HG03565 (cell line): ENCODE data around the gene ADAMTS2.
"Not testable (repeated sequence)": the region's sequence is repeated elsewhere in the genome, so short reads cannot be mapped to it uniquely, and the experiment has no call there.

ENCODE experiments used
- ATAC-seq: cut with Tn5 transposase; IDR thresholded peaks from one replicate; pipeline ENCODE4 v1.9.1; 2021; ENCODE audit warnings: mild to moderate bottlenecking, moderate library complexity; ENCODE audit not compliant: unreplicated experiment

The ADAMTS2 gene

DNA sequence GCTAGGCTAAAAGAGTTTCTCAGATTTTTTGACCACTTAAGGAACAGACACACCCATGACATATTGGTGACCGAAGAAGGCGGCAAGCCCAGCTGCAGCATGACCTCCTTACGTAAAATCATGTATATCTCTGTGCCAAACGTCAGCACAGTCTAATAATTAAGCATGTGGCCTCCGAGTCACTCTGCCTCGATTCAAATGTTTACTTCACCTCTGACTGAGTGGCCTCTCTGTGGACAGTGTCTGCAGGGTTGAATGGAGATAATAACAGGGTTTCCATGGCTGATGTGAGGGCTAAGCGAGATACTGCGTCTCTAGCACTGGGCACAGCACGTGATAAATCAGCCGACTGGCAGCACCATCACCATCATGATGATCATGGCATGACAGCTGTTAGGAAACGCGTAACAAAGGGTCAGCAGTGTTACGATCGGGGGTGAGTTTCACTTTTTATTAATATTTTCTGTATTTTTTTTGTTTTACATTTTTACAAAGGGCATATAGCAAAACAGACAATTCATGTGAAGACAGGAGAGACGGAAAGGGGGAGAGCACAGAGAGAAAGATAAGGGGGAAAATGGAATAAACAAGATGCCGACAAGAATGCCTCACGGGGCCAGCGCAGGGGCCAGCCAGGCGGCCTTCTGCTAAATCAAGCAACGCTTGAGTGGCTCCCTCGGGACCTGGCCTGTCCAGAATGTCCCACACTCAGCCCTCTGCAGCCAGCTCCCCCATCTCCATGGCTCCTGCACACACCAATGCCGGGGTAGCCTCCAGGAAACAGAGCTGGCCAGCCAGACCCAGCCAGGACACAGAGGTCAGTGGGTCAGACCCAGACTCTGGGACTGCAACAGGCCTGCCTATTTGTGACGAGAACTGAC lies 60.3 kb downstream of the ADAMTS2 start:
- no peak for ATAC-seq

DNA sequence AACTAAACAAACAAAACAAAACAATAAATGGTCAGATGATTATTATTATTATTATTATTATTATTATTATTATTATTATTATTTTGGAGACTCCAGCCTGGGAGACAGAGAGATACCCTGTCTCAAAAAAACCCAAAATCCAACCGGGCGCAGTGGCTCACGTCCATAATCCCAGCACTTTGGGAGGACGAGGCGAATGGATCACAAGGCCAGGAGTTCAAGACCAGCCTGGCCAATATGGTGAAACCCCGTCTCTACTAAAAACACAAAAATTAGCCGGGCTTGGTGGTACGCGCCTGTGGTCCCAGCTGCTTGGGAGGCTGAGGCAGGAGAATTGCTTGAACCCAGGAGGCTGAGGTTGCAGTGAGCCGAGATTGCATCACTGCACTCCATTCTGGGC lies 61.4 kb downstream of the ADAMTS2 start:
- ATAC-seq = not testable (repeated sequence)

DNA sequence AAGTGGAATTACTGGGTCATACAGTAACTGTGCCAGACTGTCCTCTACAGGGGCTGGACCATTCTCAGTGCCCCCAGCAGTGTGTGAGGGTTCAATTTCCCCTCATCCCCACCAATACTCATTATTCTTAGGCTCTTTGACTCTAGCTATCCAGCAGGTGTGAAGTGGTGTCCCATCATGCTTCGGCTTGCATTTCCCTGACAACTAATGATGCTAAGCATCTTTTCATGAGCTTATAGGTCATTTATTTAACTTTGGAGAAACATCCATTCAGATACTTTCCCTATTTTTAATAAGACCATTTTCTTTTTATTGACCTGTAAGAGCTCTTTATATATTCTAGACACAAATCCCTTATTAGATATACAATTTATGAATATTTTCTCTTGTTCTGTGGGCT lies 63.6 kb downstream of the ADAMTS2 start:
- ATAC-seq = no peak

DNA sequence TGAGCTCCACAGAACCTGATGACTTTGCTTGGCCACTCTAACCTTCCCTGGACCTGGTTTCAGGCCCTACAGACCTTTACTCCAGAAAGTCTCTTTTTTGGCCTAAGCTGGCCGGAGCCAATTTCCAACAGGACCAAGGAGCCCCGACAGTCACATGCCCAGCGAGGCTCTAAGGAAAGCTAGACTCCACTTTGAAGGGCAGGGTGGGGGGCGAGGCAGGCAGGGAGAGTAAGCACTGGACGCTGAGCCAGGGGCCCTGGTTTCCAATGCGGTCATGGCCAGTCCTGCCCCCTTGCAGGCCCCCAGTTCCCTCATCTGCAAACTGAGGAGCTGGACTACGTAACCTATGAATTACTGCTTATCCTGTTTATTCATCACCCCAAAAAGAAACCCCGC lies 65.2 kb downstream of the ADAMTS2 start:
- ATAC-seq = no peak

DNA sequence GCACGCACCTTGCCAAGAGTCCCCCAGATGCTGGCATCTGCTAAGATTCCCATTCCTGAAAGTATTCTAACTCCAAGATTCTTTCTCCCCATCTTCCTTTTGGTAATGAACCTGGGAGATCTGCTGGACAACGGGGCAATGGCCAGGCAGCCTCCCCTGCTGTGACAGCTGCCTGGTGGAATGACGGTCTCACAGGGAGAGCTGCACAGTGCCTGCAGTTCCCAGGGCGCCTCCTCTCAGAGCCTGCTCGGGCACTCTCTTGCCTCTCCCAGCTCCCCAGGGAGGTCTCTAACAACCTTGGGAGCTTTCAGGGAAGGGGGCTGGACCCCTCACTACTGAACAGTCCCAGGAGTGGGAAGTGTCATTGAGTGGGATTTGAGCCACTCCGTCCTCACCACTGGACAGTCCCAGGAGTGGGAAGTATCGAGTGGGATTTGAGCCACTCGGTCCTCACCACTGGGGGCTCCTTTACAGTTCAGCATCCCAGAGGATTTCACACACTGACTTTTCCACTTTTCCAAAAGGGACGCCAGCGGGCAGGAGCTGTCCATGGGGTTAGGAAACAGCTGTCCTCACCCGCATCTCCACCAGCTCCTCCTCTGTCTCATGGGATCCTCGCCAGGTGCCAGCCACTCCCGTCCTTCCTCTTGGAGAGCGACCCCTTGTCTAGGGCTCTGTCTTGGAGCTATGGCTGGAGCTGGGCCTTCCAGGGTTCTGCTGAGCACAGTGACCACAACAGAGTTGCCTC lies 65.7 kb downstream of the ADAMTS2 start:
- ATAC-seq = no peak

DNA sequence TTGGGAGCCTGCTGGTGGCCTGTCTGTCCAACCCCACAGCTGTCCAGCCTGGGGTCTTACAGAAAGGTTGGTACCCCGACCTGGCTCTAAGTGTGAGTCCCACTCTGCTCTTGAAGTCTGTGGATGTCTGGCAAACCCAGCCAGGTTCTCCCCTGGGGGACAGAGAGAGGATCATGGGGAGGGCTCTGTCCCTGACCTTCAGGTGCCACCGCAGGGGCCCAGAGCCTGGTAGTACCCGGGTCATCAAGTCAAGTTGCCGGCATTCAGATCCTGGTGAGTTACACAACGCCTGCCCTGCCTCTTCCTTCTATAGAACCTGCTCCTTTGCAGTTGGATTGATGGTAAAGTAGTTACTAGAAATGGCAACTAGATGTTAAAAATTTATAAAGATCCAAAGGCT lies 66.7 kb downstream of the ADAMTS2 start:
- no peak for ATAC-seq

DNA sequence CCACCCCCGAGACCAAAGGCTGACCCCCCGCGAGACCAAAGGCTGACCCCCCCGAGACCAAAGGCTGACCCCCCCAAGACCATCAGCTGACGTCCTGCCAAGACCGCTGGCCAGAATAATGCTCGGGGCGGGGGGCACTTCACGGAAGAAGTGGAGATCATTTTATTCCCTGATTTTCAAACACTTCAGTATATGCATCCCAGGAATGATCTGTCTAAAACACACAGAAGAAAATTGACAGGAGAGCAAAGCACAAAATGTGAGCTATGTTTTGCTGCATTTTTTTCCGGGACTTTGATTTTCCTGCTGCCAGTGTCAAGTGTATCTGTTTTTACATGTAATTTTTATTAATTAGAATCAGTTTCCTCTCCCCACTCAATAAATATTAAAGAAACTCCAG lies 67.1 kb downstream of the ADAMTS2 start:
- ATAC-seq = no peak

DNA sequence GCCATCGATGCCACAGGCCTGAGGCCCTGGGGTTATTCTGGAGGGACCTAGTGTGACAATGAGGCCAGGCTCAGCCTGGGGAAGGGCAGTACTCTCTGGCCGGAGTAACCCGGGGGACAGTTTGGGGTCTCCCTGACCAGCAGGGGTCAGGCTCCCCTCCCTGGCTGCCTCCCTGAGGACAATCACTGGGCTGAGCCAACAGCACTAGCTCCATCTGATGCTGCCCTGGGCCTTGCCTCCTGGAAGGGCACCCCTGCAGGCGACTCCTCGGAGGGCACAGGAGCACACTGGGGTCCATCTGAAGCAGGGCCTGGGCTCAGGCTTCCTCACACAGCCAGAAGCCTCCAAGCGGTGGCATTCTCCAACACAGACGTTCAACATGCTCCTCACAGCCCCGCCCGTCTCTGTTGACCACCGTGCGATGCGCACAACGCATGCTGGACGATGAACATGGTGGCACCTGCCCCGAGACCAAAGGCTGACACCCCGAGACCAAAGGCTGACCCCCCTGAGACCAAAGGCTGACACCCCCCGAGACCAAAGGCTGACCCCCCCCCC lies 68.3 kb downstream of the ADAMTS2 start:
- no peak for ATAC-seq

DNA sequence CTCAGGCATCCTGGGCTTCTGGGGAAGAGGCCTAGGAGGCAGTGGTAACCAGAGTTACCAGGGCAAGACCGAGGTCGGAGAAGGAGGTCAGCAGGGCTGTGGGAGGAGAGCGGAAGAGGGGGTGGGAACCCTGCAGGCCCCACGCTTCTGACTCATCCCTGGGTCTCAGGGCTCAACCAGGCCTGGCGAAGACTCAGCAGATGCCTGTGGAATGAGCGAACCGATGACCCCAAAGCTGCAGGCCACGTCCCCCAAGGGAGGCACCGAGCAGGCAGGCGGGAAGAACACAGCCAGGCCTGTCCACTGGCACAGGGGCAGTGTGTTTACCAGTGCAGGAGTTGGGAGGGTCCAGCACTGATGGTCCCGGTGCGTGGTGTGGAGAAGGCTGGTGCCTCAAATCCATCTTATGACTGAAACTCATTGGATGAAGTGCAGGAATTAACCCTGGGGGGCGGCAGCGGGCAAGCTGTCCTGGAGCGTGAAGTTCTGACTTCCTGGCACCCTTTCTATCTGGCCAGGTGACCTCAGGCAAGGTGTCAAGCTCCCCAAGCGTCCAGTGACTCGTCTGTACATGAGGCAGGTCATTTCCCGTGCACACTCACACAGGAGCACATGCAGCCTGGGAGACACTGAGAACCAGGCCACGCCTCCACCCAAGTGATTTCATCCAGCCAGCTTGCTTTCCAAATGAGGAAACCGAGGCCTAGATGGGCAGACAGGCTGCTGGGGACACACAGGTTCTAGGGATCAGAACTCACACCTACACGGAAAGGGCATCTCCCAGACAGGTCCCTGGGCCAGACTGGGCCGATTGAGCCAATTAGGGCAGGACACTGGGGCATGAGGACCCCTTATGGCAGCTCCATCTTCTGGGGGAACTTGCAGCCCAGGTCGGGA lies 69.1 kb downstream of the ADAMTS2 start:
- ATAC-seq = no peak

DNA sequence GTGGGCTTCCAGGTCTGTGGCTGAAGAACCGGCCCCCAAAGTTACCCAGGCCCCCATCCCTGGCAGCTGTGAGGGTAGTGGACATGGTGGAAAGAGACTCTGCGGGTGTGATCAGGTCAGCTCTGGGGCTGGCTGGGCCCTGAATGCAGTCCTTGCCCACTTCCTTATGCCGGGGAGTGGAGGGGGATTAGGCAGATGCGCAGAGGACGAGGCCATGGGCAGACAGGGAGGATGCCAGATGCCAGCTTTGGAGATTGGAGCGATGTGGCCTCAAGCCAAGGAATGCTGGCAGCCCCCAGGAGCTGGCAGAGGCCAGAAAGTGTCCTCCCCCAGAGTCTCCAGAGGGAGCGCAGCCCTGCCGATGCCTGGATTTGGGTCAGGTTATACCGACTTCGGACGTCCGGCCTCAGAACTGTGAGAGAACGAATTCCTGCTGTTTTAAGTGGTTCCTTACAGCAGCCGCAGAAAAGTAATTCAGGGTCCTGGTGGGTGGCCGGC lies 69.8 kb downstream of the ADAMTS2 start:
- ATAC-seq = no peak

DNA sequence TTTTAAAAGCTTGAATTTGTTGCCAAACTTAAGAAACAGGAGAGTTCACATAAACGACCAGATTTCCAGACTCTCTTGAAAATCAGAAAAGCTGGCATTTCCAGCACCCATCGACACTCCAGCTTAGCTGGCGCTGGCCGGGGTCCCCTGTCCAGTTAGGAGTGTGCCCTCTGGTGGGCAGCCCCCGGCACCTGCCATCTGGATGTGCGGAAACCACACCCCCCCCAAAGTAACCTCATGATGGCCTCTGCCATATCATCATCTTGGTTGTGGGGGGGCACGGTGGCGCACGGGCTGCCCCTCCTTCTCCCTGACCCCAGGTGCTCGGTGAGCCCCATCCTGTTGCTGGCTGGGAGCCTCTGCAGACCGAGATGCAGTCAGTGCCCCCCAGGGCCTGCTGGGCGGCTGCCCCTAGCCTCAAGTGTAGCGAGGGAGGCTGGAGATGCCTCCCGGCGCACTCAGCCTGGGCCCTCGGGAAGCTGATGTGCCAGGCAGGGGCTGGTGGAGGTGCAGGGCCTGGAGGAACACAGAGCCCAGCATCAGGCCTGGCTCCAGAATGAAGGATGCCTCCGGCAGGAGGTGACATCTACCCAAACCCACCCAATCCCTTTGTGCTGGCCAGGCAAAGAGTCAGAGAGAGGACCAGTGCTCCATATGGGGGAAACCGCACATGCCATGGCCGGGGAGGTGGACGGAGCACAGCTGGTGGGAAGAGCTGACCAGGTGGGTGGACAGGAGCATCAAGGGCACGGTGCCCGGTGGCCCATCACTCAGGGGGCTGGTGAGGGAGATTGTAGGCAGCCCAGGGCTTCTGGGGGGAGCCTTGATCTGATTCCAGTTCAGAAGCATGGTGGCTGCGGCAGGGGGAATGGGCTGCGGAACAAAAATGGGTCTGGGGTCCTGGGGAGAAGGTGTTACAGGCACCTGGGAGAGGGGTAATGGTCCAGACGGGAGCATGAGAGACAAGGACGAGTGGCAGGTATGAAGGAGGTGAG lies 70.6 kb downstream of the ADAMTS2 start:
- no peak for ATAC-seq

DNA sequence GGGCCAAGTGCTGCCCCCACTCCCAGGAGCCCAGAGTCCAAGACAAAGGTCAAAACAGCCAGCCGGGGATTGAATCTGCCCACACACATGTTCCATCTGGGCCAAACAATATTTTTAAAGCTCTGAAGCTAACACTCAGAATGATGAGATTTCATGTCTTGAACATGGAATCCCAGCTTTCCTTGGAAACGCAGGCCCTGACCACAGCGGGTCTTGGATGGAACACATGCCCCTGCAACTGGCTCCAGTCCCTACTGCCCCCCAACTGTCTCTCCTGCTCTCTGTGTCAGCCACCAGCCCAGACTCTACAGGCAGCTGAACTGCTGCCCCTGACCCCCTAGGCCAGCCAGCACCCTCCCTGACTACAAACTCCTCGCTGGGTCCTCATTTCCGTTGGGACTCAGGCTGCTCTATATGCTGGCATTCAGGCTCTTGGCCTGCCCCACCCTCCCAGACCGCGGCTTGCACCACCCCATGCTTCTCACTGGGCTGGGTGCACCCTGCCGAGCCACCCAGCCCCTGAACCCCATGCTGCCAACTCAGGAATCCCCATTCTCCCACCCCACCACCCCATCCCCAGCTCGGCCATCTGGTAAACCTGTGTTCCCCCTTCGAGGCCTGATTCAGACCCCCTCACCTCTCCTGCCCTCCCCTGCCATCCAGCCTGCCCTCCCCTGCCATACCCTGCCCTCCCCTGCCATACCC lies 71.7 kb downstream of the ADAMTS2 start:
- no peak for ATAC-seq

DNA sequence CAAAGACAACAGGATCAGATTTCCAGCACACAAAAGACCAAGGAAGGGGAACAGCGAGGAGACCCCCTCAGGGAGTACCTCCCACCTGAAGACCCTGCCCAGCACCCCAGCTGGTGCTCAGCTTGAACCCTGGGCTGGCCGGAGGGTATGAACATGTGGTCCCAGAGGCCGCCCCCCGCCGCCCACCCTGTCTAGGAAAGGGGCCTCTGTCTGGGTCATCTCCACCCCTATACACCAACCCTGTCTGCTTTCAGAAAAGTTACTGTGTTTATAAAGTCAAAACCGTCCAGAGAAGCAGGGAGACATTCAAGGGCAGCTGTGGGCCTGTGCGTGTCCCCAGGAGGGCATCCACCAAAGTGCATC lies 72.2 kb downstream of the ADAMTS2 start:
- ATAC-seq = no peak

DNA sequence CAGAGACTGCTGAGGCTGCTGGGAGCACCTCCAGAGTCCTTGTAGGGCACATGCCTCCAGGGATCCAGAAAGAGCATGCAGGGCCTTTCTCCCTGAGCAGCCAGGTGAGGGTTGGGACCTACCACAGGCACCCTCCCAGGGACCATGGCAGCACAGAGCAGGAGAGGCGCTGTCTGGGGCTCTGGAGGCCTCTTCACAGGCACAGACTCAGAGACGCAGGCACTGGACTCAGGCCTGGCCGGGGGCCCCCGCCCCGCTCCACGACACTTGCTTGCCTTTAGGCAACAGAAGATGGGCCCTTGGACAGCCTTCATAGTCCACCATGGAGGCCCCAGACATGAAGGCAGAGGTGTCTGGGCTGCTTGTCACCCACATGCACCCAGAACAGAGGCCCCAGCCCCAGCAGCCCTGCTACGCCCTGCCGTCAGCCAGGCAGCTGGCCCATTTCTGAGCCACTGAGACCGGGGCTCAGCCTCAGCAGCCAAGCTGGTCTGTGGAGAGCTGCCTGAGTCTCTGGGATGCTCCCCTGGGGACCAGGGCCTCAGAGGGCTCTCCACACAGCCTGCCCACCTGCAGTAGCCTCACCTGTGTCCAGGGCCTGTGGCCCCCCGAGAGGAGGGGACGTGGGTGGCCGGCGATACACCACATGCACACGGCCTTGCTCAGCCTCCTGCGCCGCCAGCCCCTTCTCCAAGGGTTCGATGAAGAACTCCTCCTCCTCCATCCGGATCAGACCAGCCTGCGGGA lies 72.8 kb downstream of the ADAMTS2 start:
- no peak for ATAC-seq

DNA sequence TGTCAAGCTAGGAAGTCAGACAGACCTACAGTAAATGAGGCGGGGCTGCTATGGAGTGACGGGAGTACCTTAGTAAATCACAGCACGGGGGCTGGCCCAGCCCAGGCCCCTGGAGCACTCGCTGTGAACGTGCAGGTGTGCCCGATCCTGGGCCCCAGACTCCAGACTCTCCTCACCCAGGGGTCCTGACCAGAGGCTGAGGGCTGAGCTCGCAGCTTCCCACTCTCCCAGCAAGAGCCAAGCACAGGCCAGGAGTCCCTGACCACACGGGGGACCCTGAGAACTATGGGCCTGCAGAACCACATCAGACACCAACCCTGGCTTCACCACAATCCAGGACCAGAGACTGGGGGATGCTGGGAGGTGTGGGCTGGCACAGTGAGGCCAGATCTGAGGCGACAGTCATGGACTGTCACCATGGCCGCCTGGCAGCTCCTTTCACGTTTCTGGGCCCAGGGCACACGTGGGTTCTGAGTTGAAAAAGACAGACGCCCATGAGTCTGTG lies 73.4 kb downstream of the ADAMTS2 start:
- ATAC-seq = no peak

DNA sequence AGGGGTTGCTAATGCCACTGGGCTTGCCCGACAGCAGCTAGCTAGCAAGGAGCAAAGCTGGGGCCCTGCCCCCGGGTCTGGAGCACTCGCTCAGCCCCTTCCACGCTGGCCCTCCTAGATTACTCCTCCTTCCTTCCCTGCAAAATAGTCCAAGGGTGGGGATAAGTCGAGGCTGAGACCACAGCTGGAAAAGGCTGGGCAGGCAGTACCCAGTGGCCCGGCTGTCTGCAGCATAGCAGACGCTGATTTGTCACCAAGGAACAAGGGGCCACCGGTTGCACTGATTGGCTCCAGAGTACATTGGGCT lies 73.9 kb downstream of the ADAMTS2 start:
- ATAC-seq = no peak

DNA sequence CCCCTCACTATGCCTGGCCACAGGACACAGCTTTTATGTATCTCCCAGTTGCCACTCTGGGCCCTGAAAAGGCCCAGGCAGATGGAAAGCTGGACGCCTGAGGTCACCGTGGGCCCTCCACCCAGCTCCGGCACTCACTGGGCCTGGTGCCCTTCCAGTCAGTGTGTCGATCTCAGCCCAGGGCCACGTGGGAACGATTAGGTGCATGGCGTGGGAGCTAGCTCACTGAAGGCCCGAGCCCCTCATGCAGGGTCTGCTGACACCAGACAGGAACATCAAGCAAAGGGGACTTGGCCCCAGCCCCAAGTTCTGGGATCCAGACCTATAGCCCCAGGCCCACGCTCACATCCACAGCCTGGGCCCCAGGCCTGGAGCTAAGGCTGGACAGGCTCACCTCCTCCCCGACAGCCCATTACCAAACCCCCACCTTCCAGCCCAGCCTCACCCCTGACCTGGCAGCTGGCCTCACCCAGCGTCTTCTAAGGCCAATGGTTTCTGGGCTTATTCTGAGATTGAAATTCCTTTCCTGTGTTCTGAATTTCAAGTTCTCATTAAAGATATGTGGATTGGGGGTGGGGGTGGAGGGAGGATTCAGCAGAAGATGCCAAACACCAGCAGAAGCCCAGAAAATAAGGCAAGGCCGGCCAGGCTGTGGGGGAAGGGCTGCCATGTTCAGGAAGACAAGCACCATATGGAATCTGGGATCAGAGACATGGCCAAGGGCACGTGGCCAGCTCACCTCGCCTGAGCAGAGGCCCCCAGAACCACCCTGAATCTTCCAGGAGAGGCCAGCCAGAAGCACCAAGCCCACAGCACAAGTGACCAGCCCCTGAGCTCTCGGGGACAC lies 74.5 kb downstream of the ADAMTS2 start:
- ATAC-seq = no peak
